ENCODE results near the gene KANSL1.

GRCh38 chr17:46154151-46154816, 38.9 kb downstream of the KANSL1 start:
- TF ChIP-seq EZH2phosphoT487 (IDR thresholded peaks at IDR 0.05; ENCODE audit: borderline replicate concordance, low read length) = no peak
- TF ChIP-seq, protein P1, sequence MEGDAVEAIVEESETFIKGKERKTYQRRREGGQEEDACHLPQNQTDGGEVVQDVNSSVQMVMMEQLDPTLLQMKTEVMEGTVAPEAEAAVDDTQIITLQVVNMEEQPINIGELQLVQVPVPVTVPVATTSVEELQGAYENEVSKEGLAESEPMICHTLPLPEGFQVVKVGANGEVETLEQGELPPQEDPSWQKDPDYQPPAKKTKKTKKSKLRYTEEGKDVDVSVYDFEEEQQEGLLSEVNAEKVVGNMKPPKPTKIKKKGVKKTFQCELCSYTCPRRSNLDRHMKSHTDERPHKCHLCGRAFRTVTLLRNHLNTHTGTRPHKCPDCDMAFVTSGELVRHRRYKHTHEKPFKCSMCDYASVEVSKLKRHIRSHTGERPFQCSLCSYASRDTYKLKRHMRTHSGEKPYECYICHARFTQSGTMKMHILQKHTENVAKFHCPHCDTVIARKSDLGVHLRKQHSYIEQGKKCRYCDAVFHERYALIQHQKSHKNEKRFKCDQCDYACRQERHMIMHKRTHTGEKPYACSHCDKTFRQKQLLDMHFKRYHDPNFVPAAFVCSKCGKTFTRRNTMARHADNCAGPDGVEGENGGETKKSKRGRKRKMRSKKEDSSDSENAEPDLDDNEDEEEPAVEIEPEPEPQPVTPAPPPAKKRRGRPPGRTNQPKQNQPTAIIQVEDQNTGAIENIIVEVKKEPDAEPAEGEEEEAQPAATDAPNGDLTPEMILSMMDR (IDR thresholded peaks at IDR 0.05; ENCODE audit: low read depth, low read length, poor library complexity, severe bottlenecking) = no peak

Data from DOHH2 (cell line).